ENCODE measurements around the gene CEP85.

DNA sequence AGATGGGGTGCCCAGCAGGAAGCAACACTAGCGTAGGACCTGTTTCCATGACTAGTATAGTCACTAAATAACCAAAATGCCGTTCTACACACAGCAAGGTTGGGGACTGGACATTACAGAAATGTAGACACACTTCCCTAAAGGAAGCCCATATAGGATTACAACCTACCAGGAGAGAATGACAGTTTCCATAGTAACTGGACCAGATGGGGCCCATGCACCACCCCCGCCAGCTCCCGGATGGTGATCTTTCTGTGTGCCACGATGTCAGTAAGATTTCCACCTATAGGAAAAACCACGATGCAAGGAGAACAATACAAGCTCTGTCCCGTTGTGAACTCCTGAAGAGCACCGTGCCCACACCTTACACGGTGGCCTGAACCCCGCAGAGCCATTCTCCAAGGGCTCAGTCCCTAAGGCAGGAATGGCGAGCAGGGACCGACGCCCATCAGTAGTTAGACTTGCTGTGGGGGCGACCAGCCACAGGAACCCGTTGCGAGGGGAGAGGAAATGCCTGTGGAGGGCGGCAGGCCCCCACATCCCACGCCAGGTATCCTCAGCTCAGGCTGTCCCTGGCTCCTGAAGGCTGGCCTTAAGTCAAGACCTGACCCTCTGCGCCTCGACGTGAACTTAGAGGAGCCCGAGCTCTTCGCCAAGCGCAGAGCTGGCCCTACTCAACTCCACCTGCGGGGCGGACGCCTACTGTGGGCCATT is 13.6 kb upstream of the CEP85 start:
- TF ChIP-seq POLR2A (IDR thresholded peaks at IDR 0.05) (no peak), CTCF (IDR thresholded peaks at IDR 0.05) (no peak), POLR2AphosphoS5 (IDR thresholded peaks at IDR 0.05) (no peak)

Data from upper lobe of left lung (tissue), 4 donors.